Mammary epithelial cell (primary cell): ENCODE results near the gene AGPAT4.

Experiments used
- EZH2 ChIP-seq: IDR thresholded peaks from 2 replicates; pipeline ENCODE4 v1.6.1; 2012; ENCODE audit warnings: low read length, inconsistent platforms, borderline replicate concordance
- TF ChIP-seq, protein P1 (sequence below), 2 donors: IDR thresholded peaks in 1 of 2; conservative IDR thresholded peaks in 1 of 2; 2 replicates each; pipeline ENCODE4 v1.5.1; 2011 to 2012; ENCODE audit warnings: inconsistent platforms in 2 of 2, low read length in 2 of 2, mild to moderate bottlenecking in 2 of 2, control low read depth in 1 of 2, low read depth in 1 of 2; ENCODE audit not compliant: insufficient read depth in 1 of 2; ENCODE audit errors: extremely low read depth in 1 of 2

GRCh38 chr6:161227004-161227960 is 46.6 kb downstream of the AGPAT4 start:
- no peak for TF ChIP-seq EZH2
- TF ChIP-seq, protein P1, sequence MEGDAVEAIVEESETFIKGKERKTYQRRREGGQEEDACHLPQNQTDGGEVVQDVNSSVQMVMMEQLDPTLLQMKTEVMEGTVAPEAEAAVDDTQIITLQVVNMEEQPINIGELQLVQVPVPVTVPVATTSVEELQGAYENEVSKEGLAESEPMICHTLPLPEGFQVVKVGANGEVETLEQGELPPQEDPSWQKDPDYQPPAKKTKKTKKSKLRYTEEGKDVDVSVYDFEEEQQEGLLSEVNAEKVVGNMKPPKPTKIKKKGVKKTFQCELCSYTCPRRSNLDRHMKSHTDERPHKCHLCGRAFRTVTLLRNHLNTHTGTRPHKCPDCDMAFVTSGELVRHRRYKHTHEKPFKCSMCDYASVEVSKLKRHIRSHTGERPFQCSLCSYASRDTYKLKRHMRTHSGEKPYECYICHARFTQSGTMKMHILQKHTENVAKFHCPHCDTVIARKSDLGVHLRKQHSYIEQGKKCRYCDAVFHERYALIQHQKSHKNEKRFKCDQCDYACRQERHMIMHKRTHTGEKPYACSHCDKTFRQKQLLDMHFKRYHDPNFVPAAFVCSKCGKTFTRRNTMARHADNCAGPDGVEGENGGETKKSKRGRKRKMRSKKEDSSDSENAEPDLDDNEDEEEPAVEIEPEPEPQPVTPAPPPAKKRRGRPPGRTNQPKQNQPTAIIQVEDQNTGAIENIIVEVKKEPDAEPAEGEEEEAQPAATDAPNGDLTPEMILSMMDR (conservative IDR thresholded peaks at IDR 0.05 in 1 of 2, IDR thresholded peaks at IDR 0.05 in 1 of 2; ENCODE audit: extremely low read depth in 1 of 2, insufficient read depth in 1 of 2, low read depth in 1 of 2, low read length in 2 of 2), result no peak
